Measurements from ENCODE around the gene PPP1R13B.

PPP1R13B gene

GRCh38 chr14:103699901-103700752 lies 147.2 kb downstream of the PPP1R13B start:
- DNase-seq (ENCODE audit: low read depth) = no peak
- H3K4me3 ChIP-seq (ENCODE audit: low read length) = no peak overlapping the region
- TF ChIP-seq, protein P1, sequence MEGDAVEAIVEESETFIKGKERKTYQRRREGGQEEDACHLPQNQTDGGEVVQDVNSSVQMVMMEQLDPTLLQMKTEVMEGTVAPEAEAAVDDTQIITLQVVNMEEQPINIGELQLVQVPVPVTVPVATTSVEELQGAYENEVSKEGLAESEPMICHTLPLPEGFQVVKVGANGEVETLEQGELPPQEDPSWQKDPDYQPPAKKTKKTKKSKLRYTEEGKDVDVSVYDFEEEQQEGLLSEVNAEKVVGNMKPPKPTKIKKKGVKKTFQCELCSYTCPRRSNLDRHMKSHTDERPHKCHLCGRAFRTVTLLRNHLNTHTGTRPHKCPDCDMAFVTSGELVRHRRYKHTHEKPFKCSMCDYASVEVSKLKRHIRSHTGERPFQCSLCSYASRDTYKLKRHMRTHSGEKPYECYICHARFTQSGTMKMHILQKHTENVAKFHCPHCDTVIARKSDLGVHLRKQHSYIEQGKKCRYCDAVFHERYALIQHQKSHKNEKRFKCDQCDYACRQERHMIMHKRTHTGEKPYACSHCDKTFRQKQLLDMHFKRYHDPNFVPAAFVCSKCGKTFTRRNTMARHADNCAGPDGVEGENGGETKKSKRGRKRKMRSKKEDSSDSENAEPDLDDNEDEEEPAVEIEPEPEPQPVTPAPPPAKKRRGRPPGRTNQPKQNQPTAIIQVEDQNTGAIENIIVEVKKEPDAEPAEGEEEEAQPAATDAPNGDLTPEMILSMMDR (conservative IDR thresholded peaks at IDR 0.05; ENCODE audit: low read length) = no peak

- no peak overlapping the region for H3K4me3 ChIP-seq (ENCODE audit: low read length)
- TF ChIP-seq, protein P1 (conservative IDR thresholded peaks at IDR 0.05; ENCODE audit: low read length) = no peak
- no peak for DNase-seq (ENCODE audit: low read depth)
These were observed 148.1 kb downstream of the PPP1R13B start for GRCh38 chr14:103699261-103699661.

GRCh38 chr14:103698380-103699260 lies 148.8 kb downstream of the PPP1R13B start:
- H3K4me3 ChIP-seq (ENCODE audit: low read length) = no peak overlapping the region
- TF ChIP-seq, protein P1 (conservative IDR thresholded peaks at IDR 0.05; ENCODE audit: low read length) = no peak
- no peak for DNase-seq (ENCODE audit: low read depth)

DNA sequence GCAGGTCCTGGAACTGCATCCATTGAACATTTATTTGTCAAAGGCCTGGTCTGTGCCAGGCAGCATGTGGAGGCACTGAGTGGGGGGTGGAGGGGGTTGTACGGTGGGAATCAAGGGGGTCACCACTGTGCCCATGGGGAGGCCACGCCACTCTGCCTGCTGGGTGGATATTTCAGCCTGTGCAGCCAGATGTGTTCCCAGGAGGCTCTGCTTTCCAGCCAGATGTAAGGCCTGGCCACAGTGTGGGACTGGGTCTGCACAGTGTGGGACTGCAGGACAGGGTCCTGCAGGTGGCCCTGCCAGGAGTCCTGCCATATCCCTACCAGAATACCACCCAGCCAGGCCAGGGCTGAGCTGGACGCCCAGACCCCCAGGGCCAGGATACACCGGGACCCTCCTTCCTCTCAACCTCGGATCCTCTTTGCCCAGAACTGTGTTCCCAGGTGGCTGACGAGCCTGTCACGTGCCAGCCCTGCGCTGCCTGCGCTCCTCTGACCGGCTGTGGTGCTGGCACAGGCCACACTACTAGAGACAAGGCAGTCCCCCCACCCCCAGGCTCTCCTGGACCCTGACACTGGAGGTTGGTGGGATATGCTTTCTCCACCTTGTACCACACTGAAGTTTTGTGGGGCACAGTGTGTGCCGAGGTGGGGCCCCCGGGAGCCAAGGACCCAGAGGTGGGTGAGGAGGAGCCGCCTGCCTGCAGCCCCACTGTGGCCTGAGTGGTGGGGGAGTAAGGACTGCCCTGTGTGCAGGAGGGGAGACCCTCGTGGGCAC lies 149.6 kb downstream of the PPP1R13B start:
- DNase-seq (ENCODE audit: low read depth) = no peak
- H3K4me3 ChIP-seq (ENCODE audit: low read length) = no peak overlapping the region
- TF ChIP-seq, protein P1 (conservative IDR thresholded peaks at IDR 0.05; ENCODE audit: low read length) = no peak

- no peak for DNase-seq (ENCODE audit: low read depth)
- TF ChIP-seq, protein P1 (conservative IDR thresholded peaks at IDR 0.05; ENCODE audit: low read length) = no peak
- no peak overlapping the region for H3K4me3 ChIP-seq (ENCODE audit: low read length)
These were observed 150.2 kb downstream of the PPP1R13B start for GRCh38 chr14:103697206-103697602.

- peak; percentile 56 for DNase-seq (ENCODE audit: low read depth)
- TF ChIP-seq, protein P1 (conservative IDR thresholded peaks at IDR 0.05; ENCODE audit: low read length) = no peak
These were observed 150.8 kb downstream of the PPP1R13B start for GRCh38 chr14:103696466-103697071.

More at GRCh38 chr14:103696466-103697071, 150.8 kb downstream of the PPP1R13B start:
- no peak overlapping the region for H3K4me3 ChIP-seq (ENCODE audit: low read length)

All from AG10803 (cell line).